Measurements from ENCODE around the gene RBP4.

The RBP4 gene

GRCh38 chr10:93595378-93596161 is 5.5 kb downstream of the RBP4 start:
- no peak overlapping the region for H3K27ac ChIP-seq
- TF ChIP-seq CTCF (conservative IDR thresholded peaks at IDR 0.05) = no peak

GRCh38 chr10:93594518-93594917 is 6.5 kb downstream of the RBP4 start:
- H3K27ac ChIP-seq = no peak overlapping the region
- no peak for TF ChIP-seq CTCF (conservative IDR thresholded peaks at IDR 0.05)

- no peak for TF ChIP-seq CTCF (conservative IDR thresholded peaks at IDR 0.05)
- no peak overlapping the region for H3K27ac ChIP-seq
Measured at GRCh38 chr10:93593749-93594148, 7.3 kb downstream of the RBP4 start.

GRCh38 chr10:93593254-93593653 is 7.8 kb downstream of the RBP4 start:
- no peak for TF ChIP-seq CTCF (conservative IDR thresholded peaks at IDR 0.05)
- H3K27ac ChIP-seq = no peak overlapping the region

GRCh38 chr10:93591065-93591808 is 9.8 kb downstream of the RBP4 start:
- peak overlapping the region; percentile 74 for H3K27ac ChIP-seq

GRCh38 chr10:93590638-93591037 is 10.4 kb downstream of the RBP4 start:
- H3K27ac ChIP-seq = peak overlapping the region; percentile 74

More at GRCh38 chr10:93591065-93591808, 9.8 kb downstream of the RBP4 start:
- TF ChIP-seq CTCF (conservative IDR thresholded peaks at IDR 0.05) = no peak

More at GRCh38 chr10:93590638-93591037, 10.4 kb downstream of the RBP4 start:
- no peak for TF ChIP-seq CTCF (conservative IDR thresholded peaks at IDR 0.05)
